SU-DHL-6 (cell line): ENCODE results near the gene RNF103.

Experiments used
- H2AFZ ChIP-seq: fragments of 200-600 bp; sonication (generic); 2 replicates; pipeline ENCODE4 v1.6.1; 2014; ENCODE audit warnings: low read depth, mild to moderate bottlenecking, moderate library complexity, mixed read lengths, antibody characterized with exemption, low read length; ENCODE audit not compliant: severe bottlenecking
- H3F3A ChIP-seq: fragments of 200-600 bp; shearing (Covaris generic); 2 replicates; pipeline ENCODE4 v1.6.0; 2016; ENCODE audit warnings: antibody characterized with exemption, mild to moderate bottlenecking; ENCODE audit not compliant: insufficient read depth
- H3K27ac ChIP-seq: fragments of 200-600 bp; sonication (generic); 2 replicates; pipeline ENCODE4 v1.5.1; 2016; ENCODE audit warnings: low read depth, mild to moderate bottlenecking, low read length, moderate library complexity, mixed read lengths
- H3K27me3 ChIP-seq: fragments of 200-600 bp; sonication (generic), shearing (Covaris generic); 2 replicates; pipeline ENCODE4 v1.6.0; 2014; ENCODE audit warnings: mild to moderate bottlenecking, low read length
- H3K36me3 ChIP-seq: fragments of 200-600 bp; sonication (generic); 2 replicates; pipeline ENCODE4 v1.6.1; 2014; ENCODE audit warnings: mild to moderate bottlenecking, low read length, mixed read lengths
- H3K4me2 ChIP-seq: fragments of 300-600, 200-600 bp; shearing (Covaris generic), sonication (generic); 2 replicates; pipeline ENCODE4 v1.6.0; 2014; ENCODE audit warnings: low read length, low read depth, mild to moderate bottlenecking; ENCODE audit not compliant: poor library complexity, severe bottlenecking
- H3K4me3 ChIP-seq: fragments of 200-600 bp; sonication (generic); 2 replicates; pipeline ENCODE4 v1.5.1; 2014; ENCODE audit warnings: antibody characterized with exemption, low read length, mild to moderate bottlenecking, mixed read lengths; ENCODE audit not compliant: insufficient read depth, poor library complexity, severe bottlenecking
- H3K79me2 ChIP-seq: fragments of 200-600 bp; sonication (generic); 2 replicates; pipeline ENCODE4 v1.6.1; 2014; ENCODE audit warnings: mild to moderate bottlenecking, low read length, moderate library complexity; ENCODE audit not compliant: insufficient read depth
- H3K9ac ChIP-seq: fragments of 200-600 bp; sonication (generic); 2 replicates; pipeline ENCODE4 v1.7.0; 2014; ENCODE audit warnings: mild to moderate bottlenecking, low read length
- H3K9me2 ChIP-seq: fragments of 200-600 bp; sonication (generic); replicated peaks from 2 replicates; pipeline ENCODE4 v1.6.1; 2014; ENCODE audit warnings: low read length; ENCODE audit not compliant: insufficient read depth
- H3K9me3 ChIP-seq: fragments of 200-600 bp; sonication (generic); 2 replicates; pipeline ENCODE4 v1.6.1; 2014; ENCODE audit warnings: low read length, mixed read lengths; ENCODE audit not compliant: insufficient read depth
- H4K20me1 ChIP-seq: fragments of 200-600 bp; sonication (generic); 2 replicates; pipeline ENCODE4 v1.6.1; 2014; ENCODE audit warnings: low read depth, mild to moderate bottlenecking, antibody characterized with exemption, low read length, moderate library complexity, mixed read lengths
- CTCF ChIP-seq: fragments of 200-600 bp; sonication (generic); IDR thresholded peaks from one replicate; pipeline ENCODE4 v1.5.1; 2017; ENCODE audit warnings: antibody characterized with exemption, mild to moderate bottlenecking, low read length, moderate library complexity; ENCODE audit not compliant: insufficient read depth, poor library complexity, severe bottlenecking
- EZH2phosphoT487 ChIP-seq: fragments of 200-600 bp; sonication (generic), shearing (Covaris generic); conservative IDR thresholded peaks from 2 replicates; pipeline ENCODE4 v1.6.1; 2018; ENCODE audit warnings: mild to moderate bottlenecking, antibody characterized with exemption, low read length, moderate library complexity, mixed read lengths

Gene RNF103

DNA sequence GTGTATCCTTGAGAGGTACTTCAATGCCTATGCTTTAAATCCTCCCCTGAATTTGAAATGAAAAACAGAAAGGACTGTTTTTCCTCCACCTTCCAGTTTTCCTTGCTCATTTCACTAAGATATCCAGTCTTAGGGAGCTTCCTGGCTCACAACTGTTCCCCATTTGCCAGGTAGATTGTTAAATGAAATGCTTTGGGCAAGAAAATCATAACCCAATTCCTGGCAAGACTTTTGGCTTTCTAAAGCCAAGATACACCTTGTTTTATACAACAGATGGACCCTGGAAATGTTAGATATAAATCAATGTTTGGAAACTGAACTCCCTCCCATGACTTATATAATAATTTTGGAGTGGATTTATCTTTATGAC lies 56.9 kb downstream of the RNF103 start:
- Histone ChIP-seq H3K27ac (no peak overlapping the region), H3K36me3 (no peaks in the 10 kb centered on the region), H3K4me2 (no peak overlapping the region), H3K9me2 (no peaks in the 10 kb centered on the region), H3K27me3 (no peaks in the 10 kb centered on the region), H3K4me3 (no peak overlapping the region), H3F3A (no peaks in the 10 kb centered on the region), H3K9me3 (no peaks in the 10 kb centered on the region), H2AFZ (no peak overlapping the region), H4K20me1 (no peaks in the 10 kb centered on the region), H3K79me2 (peaks cover 9% of the 10 kb centered on the region), H3K9ac (no peak overlapping the region)
- no peak for TF ChIP-seq CTCF
- no peak for TF ChIP-seq EZH2phosphoT487

DNA sequence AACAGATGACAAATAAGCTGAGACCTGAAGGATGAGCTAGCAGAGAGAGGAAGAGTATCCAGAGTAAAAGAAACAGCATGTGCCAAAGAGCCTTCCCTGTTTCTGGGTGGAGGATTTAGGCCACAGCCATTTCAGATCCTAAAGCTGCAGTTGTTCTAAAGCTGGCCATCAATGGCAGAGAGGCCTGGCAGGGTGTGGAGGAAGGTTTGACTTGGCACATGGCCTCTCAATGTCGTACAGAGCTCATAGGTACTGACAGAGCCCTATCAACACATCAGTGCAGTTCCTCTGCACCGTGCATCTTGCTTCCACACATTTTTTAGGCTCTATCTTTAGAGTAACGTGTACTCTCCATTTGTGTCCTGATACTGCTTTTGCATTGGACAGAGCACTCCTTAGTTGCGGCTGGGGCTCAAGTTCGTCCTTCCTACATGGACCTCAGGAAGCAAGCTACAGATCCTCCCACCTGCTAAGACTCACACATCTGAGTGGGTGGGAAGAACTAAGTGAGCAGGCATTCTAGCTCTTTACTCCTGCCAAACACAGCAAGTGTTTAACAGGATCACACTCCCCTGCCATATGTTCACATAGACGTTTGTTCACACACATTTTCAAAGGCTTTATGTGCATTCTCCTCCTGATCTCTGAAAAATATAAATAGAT lies 57.4 kb downstream of the RNF103 start:
- peaks cover 14% of the 10 kb centered on the region for H3K79me2 ChIP-seq
- no peaks in the 10 kb centered on the region for H4K20me1 ChIP-seq
- H3K9me3 ChIP-seq = no peaks in the 10 kb centered on the region
- no peak overlapping the region for H3K4me2 ChIP-seq
- H3K4me3 ChIP-seq = no peak overlapping the region
- H3F3A ChIP-seq = no peaks in the 10 kb centered on the region
- no peak overlapping the region for H2AFZ ChIP-seq
- H3K9ac ChIP-seq = no peak overlapping the region
- H3K27ac ChIP-seq = no peak overlapping the region
- no peaks in the 10 kb centered on the region for H3K27me3 ChIP-seq
- no peaks in the 10 kb centered on the region for H3K36me3 ChIP-seq
- H3K9me2 ChIP-seq = no peaks in the 10 kb centered on the region
- no peak for TF ChIP-seq CTCF
- no peak for TF ChIP-seq EZH2phosphoT487

- Histone ChIP-seq H3K4me2 (peak overlapping the region; percentile 88), H3K9me3 (no peaks in the 10 kb centered on the region), H2AFZ (peak overlapping the region; percentile 78), H3K27me3 (no peaks in the 10 kb centered on the region), H3K4me3 (peak overlapping the region; percentile 93), H3K36me3 (no peaks in the 10 kb centered on the region), H3F3A (no peaks in the 10 kb centered on the region), H3K9me2 (no peaks in the 10 kb centered on the region), H4K20me1 (no peaks in the 10 kb centered on the region), H3K27ac (peak overlapping the region; percentile 92; the same call in 1 of the 2 replicates), H3K9ac (peak overlapping the region; percentile 95), H3K79me2 (peaks cover 35% of the 10 kb centered on the region)
- TF ChIP-seq CTCF (no peak), EZH2phosphoT487 (no peak)
Measured at GRCh38 chr2:86563650-86564061, 60.0 kb downstream of the RNF103 start.
